PC-9 (cell line): ENCODE measurements around the gene CDK6. TPM values are rescaled to one million over a fixed set of nuclear protein-coding genes. Genes with fewer than 3 reads are reported as not detected.

Experiments
- BruUV-seq: library from RNA; stranded (reverse); fragments of 400-500 nt; replicated peaks from 2 replicates; lab custom pipeline; 2021; lab: Mats Ljungman, UMichigan
- CTCF ChIA-PET: fragments of 300-600 bp; sonication (Branson Sonifier 250); formaldehyde crosslinking; loops from one replicate; lab custom pipeline; 2022; ENCODE audit warnings: antibody characterized with exemption; lab: Charles Lee
- POLR2A ChIA-PET: fragments of 300-600 bp; sonication (Branson Sonifier 250); formaldehyde crosslinking; loops from one replicate; lab custom pipeline; 2022; ENCODE audit warnings: antibody characterized with exemption; ENCODE audit not compliant: unreplicated experiment; lab: Charles Lee
- DNase-seq, 2 experiments: peaks; one replicate each; pipeline versions ENCODE4 v3.0.0 to v3.0.0-alpha.2; 2015 to 2022; ENCODE audit warnings: mixed read lengths in 1 of 2
- H2AFZ ChIP-seq: fragments of 200-600 bp; sonication (generic); 2 replicates; pipeline ENCODE4 v1.8.1; 2017; ENCODE audit warnings: antibody characterized with exemption
- H3F3A ChIP-seq: fragments of 200-600 bp; sonication (generic); 2 replicates; pipeline ENCODE4 v1.8.1; 2017; ENCODE audit warnings: antibody characterized with exemption, mild to moderate bottlenecking, low read depth; ENCODE audit not compliant: insufficient read depth
- H3K27ac ChIP-seq: fragments of 200-600 bp; sonication (generic); 2 replicates; pipeline ENCODE4 v1.6.1; 2016; ENCODE audit warnings: mixed run types
- H3K27me3 ChIP-seq: fragments of 200-600 bp; sonication (generic); 2 replicates; pipeline ENCODE4 v1.6.1; 2016; ENCODE audit warnings: low read depth, mixed run types; ENCODE audit not compliant: insufficient read depth
- H3K36me3 ChIP-seq: fragments of 200-600 bp; sonication (generic); 2 replicates; pipeline ENCODE4 v1.6.1; 2016; ENCODE audit warnings: low read depth, mixed run types
- H3K4me1 ChIP-seq: fragments of 200-600 bp; sonication (generic); replicated peaks from 2 replicates; pipeline ENCODE4 v1.6.1; 2016; ENCODE audit warnings: mixed run types; ENCODE audit not compliant: insufficient read depth
- H3K4me2 ChIP-seq: fragments of 200-600 bp; sonication (generic); 2 replicates; pipeline ENCODE4 v1.6.1; 2017; ENCODE audit warnings: mixed run types
- H3K4me3 ChIP-seq: fragments of 200-600 bp; sonication (generic); 2 replicates; pipeline ENCODE4 v1.6.1; 2016; ENCODE audit warnings: mixed run types
- H3K79me2 ChIP-seq: fragments of 200-600 bp; sonication (generic); 2 replicates; pipeline ENCODE4 v1.6.1; 2017; ENCODE audit warnings: low read depth, mixed run types
- H3K9me2 ChIP-seq: fragments of 200-600 bp; sonication (generic); 2 replicates; pipeline ENCODE4 v1.8.1; 2017; ENCODE audit warnings: mild to moderate bottlenecking; ENCODE audit not compliant: insufficient read depth
- H3K9me3 ChIP-seq: fragments of 200-600 bp; sonication (generic); 2 replicates; pipeline ENCODE4 v1.8.1; 2016; ENCODE audit warnings: low read depth; ENCODE audit not compliant: insufficient read depth
- H4K20me1 ChIP-seq: fragments of 200-600 bp; sonication (generic); 2 replicates; pipeline ENCODE4 v1.8.1; 2017; ENCODE audit not compliant: insufficient read depth
- EZH2 ChIP-seq: fragments of 200-600 bp; sonication (generic); IDR thresholded peaks from 2 replicates; pipeline ENCODE4 v1.8.0; 2017; ENCODE audit warnings: antibody characterized with exemption, low read depth
- intact Hi-C: fragments of 100-400 bp; cut with micrococcal nuclease; formaldehyde crosslinking; loops from one replicate; pipeline ENCODE4 v1.10.0; 2022; ENCODE audit not compliant: unreplicated experiment
- total RNA-seq: library from RNA; stranded (reverse); gene quantifications from 2 replicates; pipeline ENCODE4 v1.2.3, GENCODE V29; 2021
- TF ChIP-seq, protein P1 (sequence below): fragments of 200-600 bp; sonication (generic); conservative IDR thresholded peaks from 2 replicates; pipeline ENCODE4 v1.6.1; 2017; ENCODE audit warnings: mixed run types, antibody characterized with exemption, mild to moderate bottlenecking, moderate library complexity

The CDK6 gene
- total RNA-seq, 1 experiment from 2014 or later, result 49.5 TPM

DNA sequence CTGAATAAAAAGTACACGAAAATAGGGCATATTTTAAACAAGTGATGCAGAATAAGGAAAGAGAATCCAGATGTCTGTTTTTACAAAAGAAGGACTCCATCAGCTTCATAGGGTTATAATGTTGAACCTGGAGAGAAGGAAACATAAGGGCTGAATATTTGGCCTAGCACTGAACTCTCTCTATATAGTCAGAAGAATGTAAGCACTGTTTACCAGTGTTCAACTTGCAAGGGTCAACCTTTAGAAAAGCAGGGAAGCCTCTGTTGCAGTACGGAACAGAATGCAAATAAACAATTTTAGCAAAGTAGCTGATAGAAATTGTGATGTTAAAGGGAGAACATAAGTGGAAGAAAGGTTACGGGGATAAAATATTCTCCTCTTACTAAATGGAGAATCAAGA is 16.2 kb downstream of the CDK6 start:
- CTCF ChIA-PET, result interaction anchor here (0.5 to 0.6 kb wide), 2 partner anchors 87 to 162 kb away, joined by 5 to 17 read pairs; no protein-coding TSS in a partner anchor
- no peak for DNase-seq
- Histone ChIP-seq H2AFZ (no peak overlapping the region), H3F3A (peaks cover 4% of the 10 kb centered on the region; the same call in 1 of the 2 replicates), H3K9me2 (no peaks in the 10 kb centered on the region), H3K27me3 (no peaks in the 10 kb centered on the region), H3K9me3 (peaks cover 6% of the 10 kb centered on the region; the same call in 1 of the 2 replicates), H3K4me3 (no peak overlapping the region), H3K36me3 (0 out of 2 replicates have a peak, but pooled peaks cover 9% of the 10 kb centered on the region), H3K27ac (no peak overlapping the region), H4K20me1 (peaks cover 10% of the 10 kb centered on the region), H3K79me2 (peaks cover 92% of the 10 kb centered on the region), H3K4me2 (no peak overlapping the region), H3K4me1 (no peaks in the 10 kb centered on the region)
- no TSS peak for BruUV-seq
- TF ChIP-seq EZH2, result no peak
- TF ChIP-seq, protein P1, sequence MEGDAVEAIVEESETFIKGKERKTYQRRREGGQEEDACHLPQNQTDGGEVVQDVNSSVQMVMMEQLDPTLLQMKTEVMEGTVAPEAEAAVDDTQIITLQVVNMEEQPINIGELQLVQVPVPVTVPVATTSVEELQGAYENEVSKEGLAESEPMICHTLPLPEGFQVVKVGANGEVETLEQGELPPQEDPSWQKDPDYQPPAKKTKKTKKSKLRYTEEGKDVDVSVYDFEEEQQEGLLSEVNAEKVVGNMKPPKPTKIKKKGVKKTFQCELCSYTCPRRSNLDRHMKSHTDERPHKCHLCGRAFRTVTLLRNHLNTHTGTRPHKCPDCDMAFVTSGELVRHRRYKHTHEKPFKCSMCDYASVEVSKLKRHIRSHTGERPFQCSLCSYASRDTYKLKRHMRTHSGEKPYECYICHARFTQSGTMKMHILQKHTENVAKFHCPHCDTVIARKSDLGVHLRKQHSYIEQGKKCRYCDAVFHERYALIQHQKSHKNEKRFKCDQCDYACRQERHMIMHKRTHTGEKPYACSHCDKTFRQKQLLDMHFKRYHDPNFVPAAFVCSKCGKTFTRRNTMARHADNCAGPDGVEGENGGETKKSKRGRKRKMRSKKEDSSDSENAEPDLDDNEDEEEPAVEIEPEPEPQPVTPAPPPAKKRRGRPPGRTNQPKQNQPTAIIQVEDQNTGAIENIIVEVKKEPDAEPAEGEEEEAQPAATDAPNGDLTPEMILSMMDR, result no peak
- intact Hi-C loops, result no loop called here
- POLR2A ChIA-PET, result no interaction called here

DNA sequence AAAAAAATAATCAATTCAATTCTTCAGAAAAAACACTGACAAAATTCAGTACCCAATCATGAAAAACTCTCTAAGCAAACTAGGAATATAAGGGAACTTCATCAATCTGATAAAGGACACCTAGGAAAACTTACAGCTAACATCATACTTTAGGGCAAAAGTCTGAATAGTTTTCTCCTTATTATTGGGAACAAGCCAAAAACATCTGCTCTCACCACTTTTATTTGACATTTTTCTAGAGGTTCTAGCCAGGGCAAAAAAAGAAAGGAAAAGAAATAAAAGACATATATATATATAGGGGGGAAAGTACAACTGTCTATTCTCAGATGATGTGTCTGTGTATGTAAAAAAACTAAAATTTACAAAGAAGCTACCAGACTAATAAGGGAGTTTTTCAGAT is 19.0 kb downstream of the CDK6 start:
- Histone ChIP-seq H3K9me3 (peaks cover 6% of the 10 kb centered on the region; the same call in 1 of the 2 replicates), H2AFZ (no peak overlapping the region), H3K79me2 (peaks cover 84% of the 10 kb centered on the region), H3F3A (peaks cover 4% of the 10 kb centered on the region; the same call in 1 of the 2 replicates), H3K4me1 (no peaks in the 10 kb centered on the region), H3K27me3 (no peaks in the 10 kb centered on the region), H4K20me1 (0 out of 2 replicates have a peak, but pooled peaks cover 4% of the 10 kb centered on the region), H3K36me3 (0 out of 2 replicates have a peak, but pooled peaks cover 6% of the 10 kb centered on the region), H3K9me2 (no peaks in the 10 kb centered on the region), H3K4me2 (no peak overlapping the region), H3K27ac (no peak overlapping the region), H3K4me3 (no peak overlapping the region)
- no peak for DNase-seq
- ChIA-PET CTCF (no interaction called here), POLR2A (interaction anchor here (0.6 kb wide), 1 partner anchor 941 kb away, joined by 11 read pairs; no protein-coding TSS in a partner anchor)
- TF ChIP-seq, protein P1, result no peak
- no peak for TF ChIP-seq EZH2
- no TSS peak for BruUV-seq
- intact Hi-C loops, result no loop called here

DNA sequence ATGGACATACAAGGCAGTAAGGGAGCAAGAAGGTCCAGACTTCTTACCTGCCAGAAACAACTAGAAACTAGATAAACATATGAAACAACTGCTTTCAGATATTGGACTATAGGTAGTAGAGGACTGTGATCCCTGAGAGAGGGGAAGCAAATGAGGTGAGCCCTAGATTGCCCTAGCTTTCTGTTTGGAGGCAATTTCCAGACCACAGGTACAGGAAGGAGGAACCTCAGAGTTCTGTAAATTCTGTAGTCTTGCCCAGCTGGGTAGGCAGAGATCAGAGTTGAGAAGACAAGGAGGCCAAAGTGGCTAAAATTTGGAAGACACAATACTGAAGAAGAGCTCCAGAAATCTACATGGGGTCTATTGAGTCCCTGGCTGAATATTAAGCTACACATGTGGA is 21.0 kb downstream of the CDK6 start:
- Histone ChIP-seq H3K9me2 (no peaks in the 10 kb centered on the region), H3K79me2 (peaks cover 83% of the 10 kb centered on the region), H3K27ac (no peak overlapping the region), H3K4me1 (peaks cover 2% of the 10 kb centered on the region), H3K4me2 (no peak overlapping the region), H2AFZ (no peak overlapping the region), H3K4me3 (no peak overlapping the region), H4K20me1 (0 out of 2 replicates have a peak, but pooled peaks cover 4% of the 10 kb centered on the region), H3F3A (peaks cover 7% of the 10 kb centered on the region), H3K27me3 (no peaks in the 10 kb centered on the region), H3K9me3 (peaks cover 6% of the 10 kb centered on the region; the same call in 1 of the 2 replicates), H3K36me3 (0 out of 2 replicates have a peak, but pooled peaks cover 6% of the 10 kb centered on the region)
- no peak for TF ChIP-seq EZH2
- TF ChIP-seq, protein P1, result no peak
- no peak for DNase-seq
- intact Hi-C loops, result no loop called here
- ChIA-PET CTCF (no interaction called here), POLR2A (interaction anchor here (0.7 kb wide), 1 partner anchor 199 kb away, joined by 3 read pairs; no protein-coding TSS in a partner anchor)
- no TSS peak for BruUV-seq
